GM12878 (cell line): Measurements from ENCODE around the gene XPNPEP1. TPM values are rescaled to one million over a fixed set of nuclear protein-coding genes. Genes with fewer than 3 reads are reported as not detected.

Experiments used
- ATAC-seq: fragments of 200-7000 bp; cut with Tn5 transposase; 3 replicates; pipeline ENCODE4 v1.9.1; 2020; ENCODE audit warnings: mild to moderate bottlenecking, moderate library complexity
- BruUV-seq: library from RNA; stranded (reverse); fragments of 400-500 nt; replicated peaks from 2 replicates; lab custom pipeline; 2021; lab: Mats Ljungman, UMichigan
- CTCF ChIA-PET: fragments of 300-600 bp; sonication (Branson Sonifier 250); formaldehyde crosslinking; extraction: SDS; loops from one replicate; lab custom pipeline; 2021; ENCODE audit warnings: inconsistent platforms; lab: Yijun Ruan, JAX
- POLR2A ChIA-PET: fragments of 350-600 bp; formaldehyde crosslinking; extraction: SDS; loops from one replicate; lab custom pipeline; 2021; ENCODE audit warnings: inconsistent platforms; lab: Charles Lee
- RAD21 ChIA-PET: fragments of 300-600 bp; sonication (Branson Sonifier 250); formaldehyde crosslinking; loops from one replicate; lab custom pipeline; 2023; ENCODE audit warnings: antibody characterized with exemption; ENCODE audit not compliant: unreplicated experiment; lab: Charles Lee
- SMC1A ChIA-PET: fragments of 300-600 bp; sonication (Branson Sonifier 250); formaldehyde crosslinking; loops from one replicate; lab custom pipeline; 2023; ENCODE audit not compliant: unreplicated experiment, uncharacterized antibody; lab: Charles Lee
- DNase-seq: peaks from one replicate; pipeline ENCODE4 v3.0.0-alpha.2; 2011; ENCODE audit warnings: low read depth, low spot score
- FAIRE-seq: peaks from 3 replicates; lab custom pipeline; 2011; peaks lifted over from hg19 to GRCh38; lab: Jason Lieb, UNC
- H2AFZ ChIP-seq: 2 replicates; pipeline ENCODE4 v1.6.0; 2011; ENCODE audit warnings: low read depth, low read length, control low read depth; ENCODE audit not compliant: control insufficient read depth
- H3K27ac ChIP-seq: 2 replicates; pipeline ENCODE4 v1.5.1; 2011; ENCODE audit warnings: control low read depth; ENCODE audit not compliant: control insufficient read depth, insufficient read depth
- H3K27me3 ChIP-seq, 2 experiments: replicated peaks in 1 of 2; 2 replicates each; pipeline versions ENCODE4 v1.6.0 to v1.6.1; 2011; ENCODE audit warnings: low read length in 1 of 2; ENCODE audit not compliant: control insufficient read depth in 2 of 2, insufficient read depth in 2 of 2
- H3K36me3 ChIP-seq, 2 experiments: 2 replicates each; pipeline ENCODE4 v1.5.1; 2011; ENCODE audit warnings: low read length in 1 of 2; ENCODE audit not compliant: control insufficient read depth in 2 of 2, insufficient read depth in 2 of 2
- H3K4me1 ChIP-seq: 2 replicates; pipeline ENCODE4 v1.6.1; 2011; ENCODE audit warnings: mild to moderate bottlenecking, low read length, moderate library complexity, mixed read lengths; ENCODE audit not compliant: control insufficient read depth, insufficient read depth
- H3K4me2 ChIP-seq: 2 replicates; pipeline ENCODE4 v1.6.0; 2011; ENCODE audit warnings: control low read depth; ENCODE audit not compliant: control insufficient read depth, insufficient read depth
- H3K4me3 ChIP-seq: fragments of 200-600 bp; sonication (generic); 2 replicates; pipeline ENCODE4 v1.5.1; 2016
- H3K79me2 ChIP-seq: 2 replicates; pipeline ENCODE4 v1.6.0; 2011; ENCODE audit warnings: low read length; ENCODE audit not compliant: control insufficient read depth, insufficient read depth
- H3K9ac ChIP-seq: 2 replicates; pipeline ENCODE4 v1.8.0; 2011; ENCODE audit warnings: low read length, control low read depth, mixed read lengths; ENCODE audit not compliant: control insufficient read depth, insufficient read depth
- H3K9me3 ChIP-seq: replicated peaks from 3 replicates; pipeline ENCODE4 v1.5.1; 2011; ENCODE audit warnings: mild to moderate bottlenecking, low read length; ENCODE audit not compliant: control insufficient read depth, insufficient read depth
- H4K20me1 ChIP-seq: 2 replicates; pipeline ENCODE4 v1.6.0; 2011; ENCODE audit not compliant: control insufficient read depth, insufficient read depth
- BACH1 ChIP-seq: fragments of 450-650 bp; IDR thresholded peaks from 2 replicates; pipeline ENCODE4 v1.6.1; 2017; ENCODE audit warnings: mild to moderate bottlenecking, borderline replicate concordance
- HDAC6 ChIP-seq: fragments of 200-600 bp; sonication (generic); IDR thresholded peaks from one replicate; pipeline ENCODE4 v1.8.0; 2017; ENCODE audit warnings: antibody characterized with exemption; ENCODE audit not compliant: unreplicated experiment
- HDGF ChIP-seq: fragments of 450-650 bp; IDR thresholded peaks from 2 replicates; pipeline ENCODE4 v1.6.1; 2016; ENCODE audit warnings: antibody characterized with exemption
- LARP7 ChIP-seq: fragments of 450-650 bp; IDR thresholded peaks from 2 replicates; pipeline ENCODE4 v1.6.1; 2017; ENCODE audit warnings: mild to moderate bottlenecking
- NFYB ChIP-seq: IDR thresholded peaks from 2 replicates; pipeline ENCODE4 v1.6.1; 2011; ENCODE audit warnings: low read depth, mild to moderate bottlenecking, low read length, improper control_type of control experiment, moderate library complexity; ENCODE audit not compliant: insufficient read depth
- RELA ChIP-seq: fragments of 450-650 bp; IDR thresholded peaks from 2 replicates; pipeline ENCODE4 v1.8.0; 2014; ENCODE audit warnings: borderline replicate concordance; ENCODE audit not compliant: partially characterized antibody
- RUNX3 ChIP-seq: IDR thresholded peaks from 2 replicates; pipeline ENCODE4 v1.6.1; 2012; ENCODE audit warnings: low read length, inconsistent platforms
- SPI1 ChIP-seq: IDR thresholded peaks from 2 replicates; pipeline ENCODE4 v1.6.1; 2011; ENCODE audit warnings: low read depth, mild to moderate bottlenecking, low read length, moderate library complexity, borderline replicate concordance; ENCODE audit not compliant: insufficient read depth
- SRF ChIP-seq, 2 experiments: IDR thresholded peaks; 2 replicates each; pipeline ENCODE4 v1.6.1; 2011; ENCODE audit warnings: low read depth in 2 of 2, low read length in 2 of 2, mild to moderate bottlenecking in 1 of 2, moderate library complexity in 1 of 2
- SUPT20H ChIP-seq: IDR thresholded peaks from 2 replicates; pipeline ENCODE4 v1.6.1; 2011; ENCODE audit warnings: low read depth, mild to moderate bottlenecking, low read length, moderate library complexity, borderline replicate concordance; ENCODE audit not compliant: control insufficient read depth
- ZNF207 ChIP-seq: fragments of 450-650 bp; IDR thresholded peaks from 2 replicates; pipeline ENCODE4 v1.6.1; 2014; ENCODE audit warnings: antibody characterized with exemption, mild to moderate bottlenecking, borderline replicate concordance
- WGBS: methylation state at CpG from one replicate; pipeline ENCODE4 v1.1.6; 2016; ENCODE audit warnings: low lambda C conversion rate; ENCODE audit not compliant: insufficient replicate concordance, insufficient coverage; ENCODE audit errors: missing lambda C conversion rate; 5-methylcytosine and 5-hydroxymethylcytosine counted together
- in situ Hi-C: fragments of 300-500 bp; cut with MboI; formaldehyde crosslinking; loops from 9 replicates; pipeline ENCODE4 v1.14.3; 2018; ENCODE audit warnings: mixed read lengths
- intact Hi-C: fragments of 100-400 bp; cut with micrococcal nuclease; formaldehyde crosslinking; loops from one replicate; pipeline ENCODE4 v1.14.2; 2022; ENCODE audit not compliant: unreplicated experiment
- polyA plus RNA-seq, 11 experiments: library from polyadenylated mRNA; depleted of rRNA in 4 of 11; unstranded in 6 of 11; stranded (reverse) in 5 of 11; fragments of >200 nt; fragmentation: Nextera tagmentation in 4 of 11; fragmentation: Illumina TruSeq in 1 of 11; extraction: Ambion mirVana in 4 of 11; extraction: Trizol in 1 of 11; gene quantifications; 1 replicate in 1 of 11; 2 replicates in 10 of 11; pipeline versions ENCODE4 v1.2.1 to v1.2.3, GENCODE V29; 2011 to 2016; ENCODE audit warnings: inconsistent platforms in 2 of 11, missing spikeins in 2 of 11, low read depth in 1 of 11
- total RNA-seq, 4 experiments: library from RNA; depleted of rRNA in 3 of 4; stranded (reverse); fragments of >200 nt in 3 of 4; fragmentation: Illumina TruSeq in 1 of 4; extraction: Trizol in 1 of 4; gene quantifications; 2 replicates each; pipeline versions ENCODE4 v1.2.1 to v1.2.3, GENCODE V29; 2013 to 2021
- TF ChIP-seq, protein P1 (sequence below): fragments of 450-650 bp; IDR thresholded peaks from 2 replicates; pipeline ENCODE4 v1.6.1; 2017; ENCODE audit warnings: mild to moderate bottlenecking, low read depth, inconsistent platforms; ENCODE audit not compliant: poor library complexity, severe bottlenecking
- TF ChIP-seq, protein P2 (sequence below): IDR thresholded peaks from 2 replicates; pipeline ENCODE4 v1.6.1; 2012; ENCODE audit warnings: low read depth, low read length, improper control_type of control experiment

Gene XPNPEP1
- total and polyA plus RNA-seq, 10 of the 15 experiments (the other 5 are each of a cell fraction or from before 2014, with no cell fraction given) = 22.7 to 108 (median 43.5) TPM

DNA sequence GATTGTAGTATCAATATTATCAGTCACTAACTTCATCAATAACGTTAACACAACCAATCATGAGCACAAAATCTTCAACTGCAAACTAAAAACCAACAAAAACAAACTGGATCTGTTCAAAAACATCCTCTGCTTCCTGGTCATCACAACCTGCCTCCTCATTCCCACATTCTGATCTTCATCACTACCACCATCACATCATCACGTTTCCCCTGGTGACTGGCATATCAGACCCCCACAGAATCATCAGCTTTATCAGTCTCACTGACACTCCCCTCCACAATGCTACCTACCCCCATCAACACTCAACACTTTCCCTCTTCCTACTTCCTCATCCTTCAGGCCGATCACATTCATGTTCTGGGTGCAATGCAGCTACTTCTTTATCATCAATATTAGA, 11.4 kb downstream of the XPNPEP1 start:
- ChIA-PET POLR2A (interaction anchor here (0.6 to 1.4 kb wide), 5 partner anchors 8 to 266 kb away, joined by 3 to 6 read pairs (median 4); partner anchors contain the start of gene ADD3), RAD21 (interaction anchor here (0.9 to 1.8 kb wide), 4 partner anchors 8 to 45 kb away, joined by 3 to 7 read pairs (median 6); no protein-coding TSS in a partner anchor), CTCF (interaction anchor here (0.7 to 4.4 kb wide), 10 partner anchors 9 to 164 kb away, joined by 3 to 26 read pairs (median 5); partner anchors contain the start of gene XPNPEP1), SMC1A (interaction anchor here (0.8 to 6.1 kb wide), 10 partner anchors 9 to 199 kb away, joined by 3 to 30 read pairs (median 6); partner anchors contain the start of gene XPNPEP1)
- BruUV-seq = no TSS peak
- peaks cover 4% of the 10 kb centered on the region; the same call in 2 of the 3 replicates for H3K9me3 ChIP-seq
- no peak for DNase-seq
- peak overlapping the region; percentile 11; the same call in 1 of the 2 replicates for H3K4me3 ChIP-seq
- no peak overlapping the region for H3K9ac ChIP-seq
- ATAC-seq = no peak
- no peaks in the 10 kb centered on the region for H3K27me3 ChIP-seq
- H4K20me1 ChIP-seq = no peaks in the 10 kb centered on the region
- H3K4me2 ChIP-seq = peak overlapping the region; percentile 67
- peaks cover 46% of the 10 kb centered on the region for H3K4me1 ChIP-seq
- TF ChIP-seq HDGF (peak; percentile 91), RELA (no peak)
- peaks cover 26% of the 10 kb centered on the region for H3K79me2 ChIP-seq
- H3K27ac ChIP-seq = peak overlapping the region; percentile 54
- intact Hi-C loops = no loop called here
- WGBS = 20% methylated on average over 3 of the region's 3 CpGs
- peaks cover 0 to 6% of the 10 kb centered on the region in 2 experiments; a peak in 1 of 4 replicates for H3K36me3 ChIP-seq
- in situ Hi-C loops = no loop called here
- FAIRE-seq = peak; percentile 65
- no peak overlapping the region for H2AFZ ChIP-seq

DNA sequence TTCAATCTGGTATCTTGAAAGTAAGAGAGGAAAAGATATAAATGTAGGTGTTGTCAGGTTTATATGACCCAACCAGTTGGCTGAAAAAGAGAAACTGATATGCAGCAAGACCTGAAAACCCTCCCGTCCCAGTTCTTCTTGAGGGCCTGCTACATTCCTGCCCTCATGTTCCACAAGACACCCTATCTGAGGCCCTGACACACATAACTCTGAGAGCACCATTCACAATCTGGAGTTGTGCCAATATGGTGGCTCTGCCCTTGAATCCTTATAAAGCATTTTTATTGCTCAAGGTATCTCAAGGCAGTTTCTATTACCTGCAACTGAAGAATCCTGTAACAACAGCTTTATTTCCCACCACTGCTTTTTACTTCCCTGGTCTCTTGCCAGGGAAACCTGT, 17.0 kb downstream of the XPNPEP1 start:
- Histone ChIP-seq H3K4me1 (peaks cover 13% of the 10 kb centered on the region), H3K4me3 (no peak overlapping the region), H3K4me2 (no peak overlapping the region), H2AFZ (no peak overlapping the region), H4K20me1 (no peaks in the 10 kb centered on the region; the same call in 1 of the 2 replicates), H3K36me3 (peaks cover 2 to 9% of the 10 kb centered on the region in 2 experiments; a peak in 3 of 4 replicates), H3K27ac (no peak overlapping the region), H3K79me2 (peaks cover 14% of the 10 kb centered on the region), H3K9me3 (no peaks in the 10 kb centered on the region), H3K27me3 (no peaks in the 10 kb centered on the region), H3K9ac (no peak overlapping the region)
- DNase-seq = no peak
- ChIA-PET RAD21 (no interaction called here), POLR2A (no interaction called here), SMC1A (no interaction called here), CTCF (no interaction called here)
- in situ Hi-C loops = no loop called here
- no TSS peak for BruUV-seq
- ATAC-seq = no peak
- intact Hi-C loops = no loop called here
- FAIRE-seq = no peak
- 100% methylated on average over 1 of the region's 1 CpG for WGBS
- TF ChIP-seq NFYB = no peak
- TF ChIP-seq, protein P1, sequence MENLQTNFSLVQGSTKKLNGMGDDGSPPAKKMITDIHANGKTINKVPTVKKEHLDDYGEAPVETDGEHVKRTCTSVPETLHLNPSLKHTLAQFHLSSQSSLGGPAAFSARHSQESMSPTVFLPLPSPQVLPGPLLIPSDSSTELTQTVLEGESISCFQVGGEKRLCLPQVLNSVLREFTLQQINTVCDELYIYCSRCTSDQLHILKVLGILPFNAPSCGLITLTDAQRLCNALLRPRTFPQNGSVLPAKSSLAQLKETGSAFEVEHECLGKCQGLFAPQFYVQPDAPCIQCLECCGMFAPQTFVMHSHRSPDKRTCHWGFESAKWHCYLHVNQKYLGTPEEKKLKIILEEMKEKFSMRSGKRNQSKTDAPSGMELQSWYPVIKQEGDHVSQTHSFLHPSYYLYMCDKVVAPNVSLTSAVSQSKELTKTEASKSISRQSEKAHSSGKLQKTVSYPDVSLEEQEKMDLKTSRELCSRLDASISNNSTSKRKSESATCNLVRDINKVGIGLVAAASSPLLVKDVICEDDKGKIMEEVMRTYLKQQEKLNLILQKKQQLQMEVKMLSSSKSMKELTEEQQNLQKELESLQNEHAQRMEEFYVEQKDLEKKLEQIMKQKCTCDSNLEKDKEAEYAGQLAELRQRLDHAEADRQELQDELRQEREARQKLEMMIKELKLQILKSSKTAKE = no peak
- TF ChIP-seq SUPT20H = no peak
- TF ChIP-seq BACH1 = no peak
- TF ChIP-seq, protein P2, sequence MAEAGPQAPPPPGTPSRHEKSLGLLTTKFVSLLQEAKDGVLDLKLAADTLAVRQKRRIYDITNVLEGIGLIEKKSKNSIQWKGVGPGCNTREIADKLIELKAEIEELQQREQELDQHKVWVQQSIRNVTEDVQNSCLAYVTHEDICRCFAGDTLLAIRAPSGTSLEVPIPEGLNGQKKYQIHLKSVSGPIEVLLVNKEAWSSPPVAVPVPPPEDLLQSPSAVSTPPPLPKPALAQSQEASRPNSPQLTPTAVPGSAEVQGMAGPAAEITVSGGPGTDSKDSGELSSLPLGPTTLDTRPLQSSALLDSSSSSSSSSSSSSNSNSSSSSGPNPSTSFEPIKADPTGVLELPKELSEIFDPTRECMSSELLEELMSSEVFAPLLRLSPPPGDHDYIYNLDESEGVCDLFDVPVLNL = no peak
- TF ChIP-seq LARP7 = no peak
- TF ChIP-seq HDAC6 = no peak
- no peak for TF ChIP-seq SRF (IDR thresholded peaks at IDR 0.05; ENCODE audit: low read depth in 2 of 2, low read length in 2 of 2)
- no peak for TF ChIP-seq SPI1
- TF ChIP-seq RUNX3 = no peak
- no peak for TF ChIP-seq ZNF207
